ENCODE measurements around the gene TNNC2. TPM values are rescaled to one million over a fixed set of nuclear protein-coding genes. Genes with fewer than 3 reads are reported as not detected.
A peak's percentile ranks its signal among the peaks of the same experiment; 100 is the strongest.

TNNC2 gene
- total RNA-seq, 5 donors from 2014 or later (not counting 1 experiment from before 2014, with no cell fraction given) = 0.41 to 1.3 (median 0.70) TPM; not detected in 1

GRCh38 chr20:45859916-45860315 is 32.8 kb upstream of the TNNC2 start:
- Mint-ChIP-seq H3K9me3 (no peaks in the 10 kb centered on the region), H3K36me3 (peaks cover 9% of the 10 kb centered on the region), H3K4me3 (no peak overlapping the region), H3K27ac (no peak overlapping the region), H3K27me3 (no peaks in the 10 kb centered on the region), H3K4me1 (peaks cover 33 to 54% (median 45%) of the 10 kb centered on the region in 3 donors)
- ChIA-PET POLR2A (no interaction called here), CTCF (no interaction called here)
- DNase-seq (no peak), ATAC-seq (replicated peaks in 1 of 4) (no peak)
- Histone ChIP-seq H3K4me3 (ENCODE audit: control insufficient read depth in 1 of 2, extremely low read depth in 1 of 2, low read length in 1 of 2) (no peak overlapping the region), H3K27ac (ENCODE audit: low read length) (no peak overlapping the region), H3K36me3 (ENCODE audit: control insufficient read depth in 2 of 2, extremely low read depth in 1 of 2, insufficient read depth in 1 of 2, low read length in 1 of 2) (peaks cover 0 to 1% of the 10 kb centered on the region in 2 donors), H3K4me1 (ENCODE audit: control insufficient read depth in 1 of 2, extremely low read depth in 1 of 2, insufficient read depth in 2 of 2, low read length in 2 of 2) (peaks cover 14 to 31% of the 10 kb centered on the region in 2 experiments), H3K9me3 (no peaks in the 10 kb centered on the region), H3K27me3 (replicated peaks in 1 of 2; ENCODE audit: control insufficient read depth in 2 of 2, extremely low read depth in 1 of 2, insufficient read depth in 2 of 2, low read length in 1 of 2) (no peaks in the 10 kb centered on the region)
- 100% methylated on average over 5 of the region's 5 CpGs for WGBS (ENCODE audit: insufficient coverage)

- Mint-ChIP-seq H3K36me3 (peaks cover 14% of the 10 kb centered on the region), H3K9me3 (no peaks in the 10 kb centered on the region), H3K4me1 (peaks cover 47 to 66% (median 57%) of the 10 kb centered on the region in 3 donors), H3K4me3 (peak overlapping the region; percentile 92 to 95 (median 94)), H3K27ac (peak overlapping the region; percentile 95 to 97), H3K27me3 (no peaks in the 10 kb centered on the region)
- ChIA-PET POLR2A (no interaction called here), CTCF (interaction anchor here (0.5 to 1.3 kb wide), 3 partner anchors 36 to 157 kb away, joined by 4 to 6 read pairs (median 5); no protein-coding TSS in a partner anchor)
- Histone ChIP-seq H3K27me3 (replicated peaks in 1 of 2; ENCODE audit: control insufficient read depth in 2 of 2, extremely low read depth in 1 of 2, insufficient read depth in 2 of 2, low read length in 1 of 2) (no peaks in the 10 kb centered on the region), H3K9me3 (no peaks in the 10 kb centered on the region), H3K4me1 (ENCODE audit: control insufficient read depth in 1 of 2, extremely low read depth in 1 of 2, insufficient read depth in 2 of 2, low read length in 2 of 2) (peaks cover 14 to 37% of the 10 kb centered on the region in 2 experiments), H3K27ac (ENCODE audit: low read length) (peak overlapping the region; percentile 87), H3K36me3 (ENCODE audit: control insufficient read depth in 2 of 2, extremely low read depth in 1 of 2, insufficient read depth in 1 of 2, low read length in 1 of 2) (peaks cover 0 to 19% of the 10 kb centered on the region in 2 donors), H3K4me3 (ENCODE audit: control insufficient read depth in 1 of 2, extremely low read depth in 1 of 2, low read length in 1 of 2) (peak overlapping the region; percentile 81 to 95)
- 57% methylated on average over 1 of the region's 13 CpGs for WGBS (ENCODE audit: insufficient coverage)
- ATAC-seq (replicated peaks in 1 of 4) (peak in 3 of 4 experiments; percentile 13 to 24 (median 24)), DNase-seq (peak in 1 of 35 experiments; percentile 18)
Observed at GRCh38 chr20:45857882-45858216, 30.7 kb upstream of the TNNC2 start.

- Mint-ChIP-seq H3K4me1 (peaks cover 47 to 66% (median 59%) of the 10 kb centered on the region in 3 donors), H3K27ac (peak within 1 kb of the TSS; percentile 95 to 97), H3K4me3 (peak within 1 kb of the TSS; percentile 92 to 95 (median 94)), H3K9me3 (no peaks in the 10 kb centered on the region), H3K27me3 (no peaks in the 10 kb centered on the region), H3K36me3 (peaks cover 16% of the 10 kb centered on the region)
- H3K36me3 ChIP-seq (ENCODE audit: control insufficient read depth in 2 of 2, extremely low read depth in 1 of 2, insufficient read depth in 1 of 2, low read length in 1 of 2) = peaks cover 0 to 19% of the 10 kb centered on the region in 2 donors
- no peaks in the 10 kb centered on the region for H3K27me3 ChIP-seq (replicated peaks in 1 of 2; ENCODE audit: control insufficient read depth in 2 of 2, extremely low read depth in 1 of 2, insufficient read depth in 2 of 2, low read length in 1 of 2)
- H3K4me3 ChIP-seq (ENCODE audit: control insufficient read depth in 1 of 2, extremely low read depth in 1 of 2, low read length in 1 of 2) = peak within 1 kb of the TSS; percentile 81 to 95
- H3K4me1 ChIP-seq (ENCODE audit: control insufficient read depth in 1 of 2, extremely low read depth in 1 of 2, insufficient read depth in 2 of 2, low read length in 2 of 2) = peaks cover 14 to 37% of the 10 kb centered on the region in 2 experiments
- CTCF ChIA-PET = interaction anchor here in 1 of 2 donors (0.7 to 1.4 kb wide), 5 partner anchors 24 to 158 kb away, joined by 3 to 5 read pairs (median 5); partner anchors contain the start of gene ZSWIM1
- peak within 1 kb of the TSS; percentile 87 for H3K27ac ChIP-seq (ENCODE audit: low read length)
- ATAC-seq (replicated peaks in 1 of 4) = peak; percentile 98
- under 1% methylated on average over 28 of the region's 36 CpGs for WGBS (ENCODE audit: insufficient coverage)
- POLR2A ChIA-PET = no interaction called here
- DNase-seq = peak; percentile 76 to 100 (median 95)
- H3K9me3 ChIP-seq = no peaks in the 10 kb centered on the region
Observed at GRCh38 chr20:45857114-45857881, 30.2 kb upstream of the TNNC2 start, which contains the start of the genes ACOT8 and ZSWIM3. Gene ACOT8, minus strand, starts transcription at chr20:45857392. Its CDS starts 77 bp downstream, at chr20:45857315. Gene ZSWIM3, plus strand, starts transcription at chr20:45857614. Its CDS starts 212 bp downstream, at chr20:45857826.

GRCh38 chr20:45853484-45853883 is 26.4 kb upstream of the TNNC2 start:
- ChIA-PET CTCF (no interaction called here), POLR2A (no interaction called here)
- Histone ChIP-seq H3K9me3 (no peaks in the 10 kb centered on the region), H3K4me1 (ENCODE audit: control insufficient read depth in 1 of 2, extremely low read depth in 1 of 2, insufficient read depth in 2 of 2, low read length in 2 of 2) (peaks cover 13 to 36% of the 10 kb centered on the region in 2 experiments), H3K27ac (ENCODE audit: low read length) (no peak overlapping the region), H3K36me3 (ENCODE audit: control insufficient read depth in 2 of 2, extremely low read depth in 1 of 2, insufficient read depth in 1 of 2, low read length in 1 of 2) (peaks cover 6 to 28% of the 10 kb centered on the region in 2 donors), H3K4me3 (ENCODE audit: control insufficient read depth in 1 of 2, extremely low read depth in 1 of 2, low read length in 1 of 2) (no peak overlapping the region), H3K27me3 (replicated peaks in 1 of 2; ENCODE audit: control insufficient read depth in 2 of 2, extremely low read depth in 1 of 2, insufficient read depth in 2 of 2, low read length in 1 of 2) (no peaks in the 10 kb centered on the region)
- H3K9me3 Mint-ChIP-seq = no peaks in the 10 kb centered on the region
- H3K27me3 Mint-ChIP-seq = no peaks in the 10 kb centered on the region
- H3K36me3 Mint-ChIP-seq = peaks cover 23% of the 10 kb centered on the region
- H3K27ac Mint-ChIP-seq = no peak overlapping the region
- ATAC-seq (replicated peaks in 1 of 4) (no peak), DNase-seq (no peak)
- peaks cover 43 to 46% (median 43%) of the 10 kb centered on the region in 3 donors for H3K4me1 Mint-ChIP-seq
- WGBS (ENCODE audit: insufficient coverage) = no CpG with 5 or more reads among the region's 2 CpGs
- H3K4me3 Mint-ChIP-seq = no peak overlapping the region

- H3K36me3 Mint-ChIP-seq = peaks cover 24% of the 10 kb centered on the region
- WGBS (ENCODE audit: insufficient coverage) = 100% methylated on average over 6 of the region's 6 CpGs
- POLR2A ChIA-PET = no interaction called here
Observed at GRCh38 chr20:45852326-45852725, 25.2 kb upstream of the TNNC2 start.

DNA sequence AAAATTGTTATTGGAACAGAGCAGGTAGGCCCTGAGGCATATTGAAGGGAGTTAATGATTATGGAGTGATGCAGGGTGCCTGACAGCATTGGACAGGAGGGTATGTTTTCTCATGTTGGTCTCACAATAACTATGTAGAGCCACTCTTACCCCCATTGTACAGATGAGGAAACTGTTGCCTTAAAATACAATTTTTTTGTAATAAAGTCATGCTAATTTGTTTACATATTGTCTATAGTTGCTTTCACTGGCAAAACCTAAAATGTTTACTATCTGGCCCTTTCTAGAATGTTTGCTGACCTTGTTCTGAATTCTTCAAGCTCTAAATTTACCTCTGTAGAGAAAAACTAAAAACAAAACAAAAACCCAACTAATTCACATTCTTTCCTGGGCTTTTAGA is 24.4 kb upstream of the TNNC2 start:
- no peaks in the 10 kb centered on the region for H3K9me3 ChIP-seq
- DNase-seq = no peak
- ChIA-PET POLR2A (no interaction called here), CTCF (interaction anchor here in 1 of 2 donors (0.7 kb wide), 1 partner anchor 557 kb away, joined by 3 read pairs; no protein-coding TSS in a partner anchor)
- Mint-ChIP-seq H3K9me3 (no peaks in the 10 kb centered on the region), H3K4me3 (no peak overlapping the region), H3K4me1 (peaks cover 26 to 32% (median 30%) of the 10 kb centered on the region in 3 donors), H3K27ac (no peak overlapping the region), H3K27me3 (no peaks in the 10 kb centered on the region), H3K36me3 (peaks cover 24% of the 10 kb centered on the region)
- H3K4me1 ChIP-seq (ENCODE audit: control insufficient read depth in 1 of 2, extremely low read depth in 1 of 2, insufficient read depth in 2 of 2, low read length in 2 of 2) = peaks cover 4 to 21% of the 10 kb centered on the region in 2 experiments
- H3K27me3 ChIP-seq (replicated peaks in 1 of 2; ENCODE audit: control insufficient read depth in 2 of 2, extremely low read depth in 1 of 2, insufficient read depth in 2 of 2, low read length in 1 of 2) = no peaks in the 10 kb centered on the region
- H3K27ac ChIP-seq (ENCODE audit: low read length) = no peak overlapping the region
- ATAC-seq (replicated peaks in 1 of 4) = no peak
- H3K36me3 ChIP-seq (ENCODE audit: control insufficient read depth in 2 of 2, extremely low read depth in 1 of 2, insufficient read depth in 1 of 2, low read length in 1 of 2) = peaks cover 6 to 45% of the 10 kb centered on the region in 2 donors
- no peak overlapping the region for H3K4me3 ChIP-seq (ENCODE audit: control insufficient read depth in 1 of 2, extremely low read depth in 1 of 2, low read length in 1 of 2)

More at GRCh38 chr20:45852326-45852725, 25.2 kb upstream of the TNNC2 start:
- H3K27ac Mint-ChIP-seq = no peak overlapping the region
- no peaks in the 10 kb centered on the region for H3K9me3 Mint-ChIP-seq
- ATAC-seq (replicated peaks in 1 of 4) = no peak
- Histone ChIP-seq H3K27ac (ENCODE audit: low read length) (no peak overlapping the region), H3K9me3 (no peaks in the 10 kb centered on the region), H3K36me3 (ENCODE audit: control insufficient read depth in 2 of 2, extremely low read depth in 1 of 2, insufficient read depth in 1 of 2, low read length in 1 of 2) (peaks cover 6 to 38% of the 10 kb centered on the region in 2 donors), H3K4me3 (ENCODE audit: control insufficient read depth in 1 of 2, extremely low read depth in 1 of 2, low read length in 1 of 2) (no peak overlapping the region), H3K4me1 (ENCODE audit: control insufficient read depth in 1 of 2, extremely low read depth in 1 of 2, insufficient read depth in 2 of 2, low read length in 2 of 2) (peaks cover 6 to 25% of the 10 kb centered on the region in 2 experiments), H3K27me3 (replicated peaks in 1 of 2; ENCODE audit: control insufficient read depth in 2 of 2, extremely low read depth in 1 of 2, insufficient read depth in 2 of 2, low read length in 1 of 2) (no peaks in the 10 kb centered on the region)
- no peak for DNase-seq
- no peaks in the 10 kb centered on the region for H3K27me3 Mint-ChIP-seq
- CTCF ChIA-PET = no interaction called here
- peaks cover 32 to 36% (median 34%) of the 10 kb centered on the region in 3 donors for H3K4me1 Mint-ChIP-seq
- H3K4me3 Mint-ChIP-seq = no peak overlapping the region
